Measurements from ENCODE around the gene P3H2. TPM values are rescaled to one million over a fixed set of nuclear protein-coding genes. Genes with fewer than 3 reads are reported as not detected.
"Not testable (repeated sequence)": the region's sequence is repeated elsewhere in the genome, so short reads cannot be mapped to it uniquely, and the experiment has no call there.

Gene P3H2
- total RNA-seq, 1 donor from 2014 or later: not detected

DNA sequence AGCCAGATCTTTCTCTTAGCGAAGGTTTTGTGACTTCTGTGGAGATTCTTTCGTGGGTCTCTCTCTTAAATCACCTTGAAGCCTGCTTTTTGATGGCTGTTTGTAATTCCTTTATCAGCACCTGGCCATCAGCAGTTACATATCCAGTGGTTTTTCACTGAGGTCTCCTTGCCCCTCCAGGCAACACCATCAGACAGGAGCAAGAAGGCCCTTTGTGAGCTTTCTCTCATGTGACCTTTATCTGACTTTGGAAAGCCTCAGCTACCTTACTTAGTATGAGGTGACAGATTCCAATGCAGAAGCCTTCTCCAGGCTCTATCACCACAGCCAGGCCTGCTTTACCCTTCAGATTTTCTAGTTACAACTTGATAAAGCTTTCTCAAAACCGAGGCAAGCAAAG is 30.0 kb upstream of the P3H2 start:
- CTCF ChIA-PET: no interaction called here
- Mint-ChIP-seq H3K27me3 (no peaks in the 10 kb centered on the region), H3K27ac (no peak overlapping the region), H3K4me3 (no peak overlapping the region), H3K36me3 (ENCODE audit: low read depth) (no peaks in the 10 kb centered on the region), H3K4me1 (no peaks in the 10 kb centered on the region), H3K9me3 (no peaks in the 10 kb centered on the region)
- no peak for DNase-seq
- TF ChIP-seq, protein P1, sequence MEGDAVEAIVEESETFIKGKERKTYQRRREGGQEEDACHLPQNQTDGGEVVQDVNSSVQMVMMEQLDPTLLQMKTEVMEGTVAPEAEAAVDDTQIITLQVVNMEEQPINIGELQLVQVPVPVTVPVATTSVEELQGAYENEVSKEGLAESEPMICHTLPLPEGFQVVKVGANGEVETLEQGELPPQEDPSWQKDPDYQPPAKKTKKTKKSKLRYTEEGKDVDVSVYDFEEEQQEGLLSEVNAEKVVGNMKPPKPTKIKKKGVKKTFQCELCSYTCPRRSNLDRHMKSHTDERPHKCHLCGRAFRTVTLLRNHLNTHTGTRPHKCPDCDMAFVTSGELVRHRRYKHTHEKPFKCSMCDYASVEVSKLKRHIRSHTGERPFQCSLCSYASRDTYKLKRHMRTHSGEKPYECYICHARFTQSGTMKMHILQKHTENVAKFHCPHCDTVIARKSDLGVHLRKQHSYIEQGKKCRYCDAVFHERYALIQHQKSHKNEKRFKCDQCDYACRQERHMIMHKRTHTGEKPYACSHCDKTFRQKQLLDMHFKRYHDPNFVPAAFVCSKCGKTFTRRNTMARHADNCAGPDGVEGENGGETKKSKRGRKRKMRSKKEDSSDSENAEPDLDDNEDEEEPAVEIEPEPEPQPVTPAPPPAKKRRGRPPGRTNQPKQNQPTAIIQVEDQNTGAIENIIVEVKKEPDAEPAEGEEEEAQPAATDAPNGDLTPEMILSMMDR (IDR thresholded peaks at IDR 0.05): no peak
- ATAC-seq (ENCODE audit: low read depth): no peak
- intact Hi-C loops (cut with micrococcal nuclease): no loop called here
- POLR2A ChIA-PET: no interaction called here

DNA sequence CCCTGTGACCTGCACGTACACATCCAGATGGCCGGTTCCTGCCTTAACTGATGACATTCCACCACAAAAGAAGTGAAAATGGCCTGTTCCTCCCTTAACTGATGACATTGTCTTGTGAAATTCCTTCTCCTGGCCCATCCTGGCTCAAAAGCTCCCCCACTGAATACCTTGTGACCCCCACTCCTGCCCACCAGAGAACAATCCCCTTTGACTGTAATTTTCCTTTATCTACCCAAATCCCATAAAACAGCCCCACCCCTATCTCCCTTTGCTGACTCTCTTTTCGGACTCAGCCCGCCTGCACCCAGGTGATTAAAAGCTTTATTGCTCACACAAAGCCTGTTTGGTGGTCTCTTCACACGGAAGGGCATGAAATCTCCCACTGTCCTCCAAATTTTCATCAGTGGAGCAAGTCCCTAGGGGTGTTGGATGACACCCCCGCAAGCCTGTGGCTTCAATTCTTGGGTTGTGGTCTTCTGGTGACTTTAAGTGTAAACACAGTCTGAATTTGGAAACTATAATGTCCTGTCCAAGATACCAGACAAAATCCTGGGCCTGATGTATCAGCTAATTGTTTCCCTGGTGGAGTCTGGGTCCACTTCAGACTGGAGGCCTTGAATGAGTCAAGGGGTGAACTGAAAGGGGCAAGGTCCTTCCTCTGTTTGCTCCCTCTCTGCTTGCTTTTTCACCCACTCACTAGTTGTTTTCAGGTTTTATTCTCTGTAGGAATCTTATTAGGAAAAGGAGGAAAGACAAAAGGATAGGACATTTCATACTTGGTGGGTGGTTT is 29.3 kb upstream of the P3H2 start:
- H3K9me3 Mint-ChIP-seq; H3K27me3 Mint-ChIP-seq; intact Hi-C loops (cut with micrococcal nuclease); H3K4me3 Mint-ChIP-seq; H3K27ac Mint-ChIP-seq; POLR2A ChIA-PET; DNase-seq; H3K4me1 Mint-ChIP-seq; H3K36me3 Mint-ChIP-seq (ENCODE audit: low read depth); ATAC-seq (ENCODE audit: low read depth); CTCF ChIA-PET: not testable (repeated sequence)

DNA sequence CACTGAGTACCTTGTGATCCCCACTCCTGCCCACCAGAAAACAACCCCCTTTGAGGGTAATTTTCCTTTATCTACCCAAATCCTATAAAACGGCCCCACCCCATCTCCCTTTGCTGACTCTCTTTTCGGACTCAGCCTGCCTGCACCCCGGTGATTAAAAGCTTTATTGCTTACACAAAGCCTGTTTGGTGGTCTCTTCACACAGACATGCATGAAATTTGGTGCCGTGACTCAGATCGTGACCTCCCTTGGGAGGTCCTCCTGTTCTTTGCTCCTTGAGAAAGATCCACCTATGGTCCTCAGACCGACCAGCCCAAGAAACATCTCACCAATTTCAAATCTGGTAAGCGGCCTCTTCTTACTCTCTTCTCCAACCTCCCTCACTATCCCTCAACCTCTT is 24.1 kb upstream of the P3H2 start:
- H3K4me3 Mint-ChIP-seq; intact Hi-C loops (cut with micrococcal nuclease); ATAC-seq (ENCODE audit: low read depth); H3K4me1 Mint-ChIP-seq; H3K9me3 Mint-ChIP-seq; CTCF ChIA-PET; H3K27me3 Mint-ChIP-seq; POLR2A ChIA-PET; H3K36me3 Mint-ChIP-seq (ENCODE audit: low read depth); H3K27ac Mint-ChIP-seq; DNase-seq: not testable (repeated sequence)

DNA sequence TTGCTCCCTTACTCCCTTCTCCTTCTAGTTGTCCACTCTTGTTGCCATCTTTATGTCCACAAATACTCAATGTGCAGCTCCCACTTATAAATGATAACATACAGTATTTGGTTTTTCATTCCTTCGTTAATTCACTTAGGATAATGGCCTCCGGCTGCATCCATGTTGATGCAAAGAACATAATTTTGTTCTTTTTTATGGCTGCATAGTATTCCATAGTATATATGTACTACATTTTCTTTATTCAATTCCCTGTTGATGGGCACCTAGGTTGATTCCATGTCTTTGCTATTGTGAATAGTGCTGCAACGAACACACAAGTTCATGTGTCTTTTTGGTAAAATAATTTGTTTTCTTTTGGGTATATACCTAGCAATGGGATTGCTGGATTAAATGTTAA is 21.3 kb upstream of the P3H2 start:
- Mint-ChIP-seq H3K27ac (no peak overlapping the region), H3K27me3 (no peaks in the 10 kb centered on the region), H3K9me3 (no peaks in the 10 kb centered on the region), H3K4me3 (no peak overlapping the region), H3K4me1 (no peaks in the 10 kb centered on the region), H3K36me3 (ENCODE audit: low read depth) (no peaks in the 10 kb centered on the region)
- ChIA-PET POLR2A (no interaction called here), CTCF (no interaction called here)
- DNase-seq (no peak), ATAC-seq (ENCODE audit: low read depth) (no peak)
- TF ChIP-seq, protein P1 (IDR thresholded peaks at IDR 0.05): no peak
- intact Hi-C loops (cut with micrococcal nuclease): no loop called here

DNA sequence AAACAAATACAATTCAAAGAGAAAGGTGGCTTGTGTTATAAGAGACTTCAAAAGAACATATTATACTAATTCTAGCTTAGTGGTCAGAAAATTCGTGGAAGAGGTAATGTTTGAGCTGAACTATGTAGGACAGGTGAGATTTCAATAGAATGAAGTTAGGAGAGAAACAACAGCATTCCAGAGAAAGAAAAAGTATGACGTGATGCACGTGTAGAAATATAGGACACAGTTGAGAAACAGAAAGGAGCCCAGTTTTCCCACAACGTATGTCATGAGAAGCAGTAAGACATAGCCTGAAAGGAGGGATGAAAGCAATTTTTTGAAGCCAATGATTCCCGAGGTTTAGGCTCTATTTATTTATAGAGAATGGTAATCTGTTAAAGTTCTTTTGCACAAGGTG is 18.7 kb upstream of the P3H2 start:
- H3K27me3 Mint-ChIP-seq: no peaks in the 10 kb centered on the region
- intact Hi-C loops (cut with micrococcal nuclease): no loop called here
- no peak overlapping the region for H3K27ac Mint-ChIP-seq
- H3K4me1 Mint-ChIP-seq: no peaks in the 10 kb centered on the region
- TF ChIP-seq, protein P1 (IDR thresholded peaks at IDR 0.05): no peak
- no peaks in the 10 kb centered on the region for H3K9me3 Mint-ChIP-seq
- ChIA-PET POLR2A (no interaction called here), CTCF (no interaction called here)
- no peaks in the 10 kb centered on the region for H3K36me3 Mint-ChIP-seq (ENCODE audit: low read depth)
- H3K4me3 Mint-ChIP-seq: no peak overlapping the region
- no peak for ATAC-seq (ENCODE audit: low read depth)
- no peak for DNase-seq

DNA sequence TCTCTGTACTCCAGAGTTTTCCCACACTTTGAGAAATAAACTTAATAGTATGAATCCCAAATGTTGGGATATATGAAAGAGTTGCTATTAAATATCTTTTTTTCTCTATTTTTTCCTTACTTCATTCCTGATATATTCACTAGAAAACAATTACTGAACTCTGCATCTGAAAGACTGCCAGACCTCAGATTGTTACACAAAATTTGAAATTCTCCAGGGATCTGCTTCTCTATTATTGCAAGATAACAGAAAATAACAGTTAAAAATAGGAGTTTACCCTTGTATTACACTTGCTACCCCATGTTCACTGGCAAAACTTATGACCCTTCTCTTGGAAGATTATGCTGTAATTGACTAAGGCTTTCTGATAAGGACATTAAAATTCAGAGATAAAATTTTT is 11.7 kb upstream of the P3H2 start:
- TF ChIP-seq, protein P1 (IDR thresholded peaks at IDR 0.05): no peak
- POLR2A ChIA-PET: no interaction called here
- no peak for DNase-seq
- Mint-ChIP-seq H3K9me3 (no peaks in the 10 kb centered on the region), H3K27ac (no peak overlapping the region), H3K4me1 (no peaks in the 10 kb centered on the region), H3K36me3 (ENCODE audit: low read depth) (no peaks in the 10 kb centered on the region), H3K4me3 (no peak overlapping the region), H3K27me3 (peaks cover 2% of the 10 kb centered on the region)
- CTCF ChIA-PET: no interaction called here
- ATAC-seq (ENCODE audit: low read depth): no peak
- intact Hi-C loops (cut with micrococcal nuclease): no loop called here
